ENCODE measurements around the gene IL24. TPM values are rescaled to one million over a fixed set of nuclear protein-coding genes. Genes with fewer than 3 reads are reported as not detected.

IL24 gene
- total and polyA plus RNA-seq, 10 of the 15 experiments (the other 5 are each of a cell fraction or from before 2014, with no cell fraction given): 0.05 to 19.8 (median 0.35) TPM; not detected in 1

- H4K20me1 ChIP-seq (ENCODE audit: control insufficient read depth, insufficient read depth): no peaks in the 10 kb centered on the region
- POLR2A ChIA-PET: interaction anchor here (0.6 to 13.3 kb wide), 6 partner anchors 9 to 212 kb away, joined by 3 to 222 read pairs (median 4); partner anchors contain the start of gene FCMR
- H3K36me3 ChIP-seq (ENCODE audit: control insufficient read depth in 2 of 2, insufficient read depth in 2 of 2, low read length in 1 of 2): no peaks in the 10 kb centered on the region
- H3K4me3 ChIP-seq: no peak overlapping the region
- DNase-seq (ENCODE audit: low read depth, low spot score) (no peak), ATAC-seq (peak; percentile 60), FAIRE-seq (no peak)
- no peaks in the 10 kb centered on the region for H3K27me3 ChIP-seq (replicated peaks in 1 of 2; ENCODE audit: control insufficient read depth in 2 of 2, insufficient read depth in 2 of 2, low read length in 1 of 2)
- H3K27ac ChIP-seq (ENCODE audit: control insufficient read depth, insufficient read depth): no peak overlapping the region
- BruUV-seq (replicated peaks): no TSS peak
- intact Hi-C loops (cut with micrococcal nuclease; ENCODE audit: unreplicated experiment): loop anchor here (1.0 to 5.0 kb wide), 2 partner anchors 68 to 119 kb away; partner anchors contain the start of genes IL20, PFKFB2 and YOD1
- CTCF ChIA-PET: interaction anchor here (0.7 to 13.5 kb wide), 43 partner anchors 9 to 522 kb away, joined by 3 to 643 read pairs (median 5); partner anchors contain the start of genes DYRK3, EIF2D, FCAMR and FCMR
- H3K79me2 ChIP-seq (ENCODE audit: control insufficient read depth, insufficient read depth, low read length): no peaks in the 10 kb centered on the region
- no peaks in the 10 kb centered on the region for H3K9me3 ChIP-seq (replicated peaks; ENCODE audit: control insufficient read depth, insufficient read depth, low read length)
- in situ Hi-C loops (cut with MboI): no loop called here
- peaks cover 40% of the 10 kb centered on the region for H3K4me1 ChIP-seq (ENCODE audit: control insufficient read depth, insufficient read depth, low read length)
- no peak overlapping the region for H2AFZ ChIP-seq (ENCODE audit: control insufficient read depth, low read depth, low read length)
- RAD21 ChIA-PET (ENCODE audit: unreplicated experiment): interaction anchor here (0.5 to 13.5 kb wide), 20 partner anchors 8 to 396 kb away, joined by 3 to 371 read pairs (median 5); partner anchors contain the start of genes DYRK3, FCMR and IL20
- no peak overlapping the region for H3K4me2 ChIP-seq (ENCODE audit: control insufficient read depth, insufficient read depth)
- 48% methylated on average over 8 of the region's 8 CpGs for WGBS (ENCODE audit: insufficient coverage, insufficient replicate concordance, low lambda C conversion rate, missing lambda C conversion rate)
- H3K9ac ChIP-seq (ENCODE audit: control insufficient read depth, insufficient read depth, low read length): no peak overlapping the region
- SMC1A ChIA-PET (ENCODE audit: uncharacterized antibody, unreplicated experiment): interaction anchor here (0.6 to 10.3 kb wide), 27 partner anchors 9 to 264 kb away, joined by 3 to 431 read pairs (median 4); partner anchors contain the start of genes FCMR, IL20 and PIGR
- TF ChIP-seq RAD21 (IDR thresholded peaks at IDR 0.05; ENCODE audit: insufficient read depth, low read depth, low read length) (peak; percentile 86), E2F4 (IDR thresholded peaks at IDR 0.05; ENCODE audit: low read depth, low read length) (0 out of 2 replicates have a peak, but pooled peaks have one; percentile 31), POU2F2 (IDR thresholded peaks at IDR 0.05; ENCODE audit: borderline replicate concordance, low read depth, low read length) (0 out of 3 replicates have a peak, but pooled peaks have one; percentile 55), CUX1 (IDR thresholded peaks at IDR 0.05; ENCODE audit: insufficient replicate concordance, low read depth, low read length) (no peak), SIN3A (IDR thresholded peaks at IDR 0.05; ENCODE audit: low read depth, low read length) (0 out of 2 replicates have a peak, but pooled peaks have one; percentile 36), YY1 (IDR thresholded peaks at IDR 0.05; ENCODE audit: low read depth, low read length) (peak; percentile 60), ELK1 (IDR thresholded peaks at IDR 0.05; ENCODE audit: low read depth, low read length) (0 out of 2 replicates have a peak, but pooled peaks have one; percentile 17), BHLHE40 (IDR thresholded peaks at IDR 0.05; ENCODE audit: borderline replicate concordance in 1 of 2, low read depth in 2 of 2, low read length in 1 of 2) (0 out of 4 replicates have a peak, but pooled peaks of 1 of the 2 experiments have one; percentile 20), TCF3 (IDR thresholded peaks at IDR 0.05; ENCODE audit: borderline replicate concordance, insufficient read depth, low read depth, low read length) (0 out of 2 replicates have a peak, but pooled peaks have one; percentile 17), TCF12 (IDR thresholded peaks at IDR 0.05; ENCODE audit: low read depth, low read length) (peak; percentile 56), NBN (IDR thresholded peaks at IDR 0.05) (peak; percentile 15; the same call in 1 of the 2 replicates), SUPT20H (IDR thresholded peaks at IDR 0.05; ENCODE audit: borderline replicate concordance, control insufficient read depth, low read depth, low read length) (no peak), KLF5 (IDR thresholded peaks at IDR 0.05; ENCODE audit: partially characterized antibody) (no peak), BRCA1 (IDR thresholded peaks at IDR 0.05; ENCODE audit: low read depth, low read length) (no peak)
These were observed 36.2 kb downstream of the IL24 start for GRCh38 chr1:206933333-206933945.
